Activated CD8-positive, alpha-beta T cell treated with anti-CD3 and anti-CD28 coated beads for 36 hours (primary cell): ENCODE results near the gene C6orf132. TPM values are rescaled to one million over a fixed set of nuclear protein-coding genes. Genes with fewer than 3 reads are reported as not detected.

Source experiments
- ATAC-seq: fragments of 200-7000 bp; cut with Tn5 transposase; one replicate; pipeline ENCODE4 v1.10.0; 2021; ENCODE audit warnings: mild to moderate bottlenecking, moderate library complexity
- CTCF ChIA-PET: fragments of 350-600 bp; sonication (Branson Sonifier 250); formaldehyde crosslinking; loops from one replicate; lab custom pipeline; 2021; ENCODE audit warnings: antibody characterized with exemption; lab: Charles Lee
- POLR2A ChIA-PET: fragments of 350-600 bp; sonication (Branson Sonifier 250); formaldehyde crosslinking; loops from one replicate; lab custom pipeline; 2021; ENCODE audit warnings: antibody characterized with exemption; lab: Charles Lee
- DNase-seq: peaks from one replicate; pipeline ENCODE4 v3.0.0-alpha.2; 2020
- H3K27ac Mint-ChIP-seq: one replicate; pipeline ENCODE4 v1.8.0; 2021; ENCODE audit warnings: mild to moderate bottlenecking, mixed read lengths
- H3K27me3 Mint-ChIP-seq: one replicate; pipeline ENCODE4 v1.8.0; 2021; ENCODE audit warnings: mixed read lengths
- H3K36me3 Mint-ChIP-seq: one replicate; pipeline ENCODE4 v1.8.0; 2021; ENCODE audit warnings: low read depth, mixed read lengths
- H3K4me1 Mint-ChIP-seq: one replicate; pipeline ENCODE4 v1.8.0; 2021; ENCODE audit warnings: low read depth, mixed read lengths
- H3K4me3 Mint-ChIP-seq: one replicate; pipeline ENCODE4 v1.8.0; 2021; ENCODE audit warnings: mild to moderate bottlenecking, moderate library complexity, mixed read lengths
- H3K9me3 Mint-ChIP-seq: one replicate; pipeline ENCODE4 v1.8.0; 2021; ENCODE audit warnings: mixed read lengths
- intact Hi-C: fragments of 100-400 bp; cut with micrococcal nuclease; formaldehyde crosslinking; loops from one replicate; pipeline ENCODE4 v1.10.0; 2022
- total RNA-seq, 2 experiments: library from RNA; stranded (reverse); gene quantifications; one replicate each; pipeline ENCODE4 v1.2.3, GENCODE V29; 2021
- TF ChIP-seq, protein P1 (sequence below): fragments of 200-600 bp; IDR thresholded peaks from one replicate; pipeline ENCODE4 v1.8.0; 2022; ENCODE audit warnings: antibody characterized with exemption, mild to moderate bottlenecking

Gene C6orf132
- total RNA-seq, 2 experiments from 2014 or later: 0.13 to 0.18 TPM

DNA sequence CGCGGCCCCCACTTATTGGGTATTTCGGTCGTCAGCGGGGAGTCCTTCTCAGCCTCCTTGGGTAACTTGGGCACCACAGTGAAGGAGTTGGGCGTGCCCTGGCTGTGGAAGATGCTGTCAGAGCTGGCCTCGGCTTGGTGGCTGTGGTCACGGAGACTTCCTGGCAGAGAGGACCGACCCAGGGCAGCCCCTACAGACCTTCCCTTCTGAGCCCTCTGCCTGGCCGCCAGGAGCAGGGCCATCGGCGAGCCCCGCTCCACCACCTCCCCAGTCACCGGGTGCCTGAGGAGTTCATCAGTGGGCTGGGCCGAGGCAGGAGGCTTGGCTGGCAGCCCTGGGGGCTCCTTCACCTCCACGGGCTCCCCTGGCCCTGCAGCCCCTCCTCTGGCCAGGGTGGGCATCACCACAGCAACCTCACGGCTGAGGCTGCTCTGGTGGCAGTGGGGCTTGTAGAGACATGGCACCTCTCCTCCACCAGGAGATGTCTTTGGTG, 37.2 kb downstream of the C6orf132 start:
- Mint-ChIP-seq H3K27me3 (no peaks in the 10 kb centered on the region), H3K4me3 (peak overlapping the region; percentile 71), H3K36me3 (no peaks in the 10 kb centered on the region), H3K9me3 (no peaks in the 10 kb centered on the region), H3K27ac (no peak overlapping the region), H3K4me1 (peaks cover 19% of the 10 kb centered on the region)
- TF ChIP-seq, protein P1, sequence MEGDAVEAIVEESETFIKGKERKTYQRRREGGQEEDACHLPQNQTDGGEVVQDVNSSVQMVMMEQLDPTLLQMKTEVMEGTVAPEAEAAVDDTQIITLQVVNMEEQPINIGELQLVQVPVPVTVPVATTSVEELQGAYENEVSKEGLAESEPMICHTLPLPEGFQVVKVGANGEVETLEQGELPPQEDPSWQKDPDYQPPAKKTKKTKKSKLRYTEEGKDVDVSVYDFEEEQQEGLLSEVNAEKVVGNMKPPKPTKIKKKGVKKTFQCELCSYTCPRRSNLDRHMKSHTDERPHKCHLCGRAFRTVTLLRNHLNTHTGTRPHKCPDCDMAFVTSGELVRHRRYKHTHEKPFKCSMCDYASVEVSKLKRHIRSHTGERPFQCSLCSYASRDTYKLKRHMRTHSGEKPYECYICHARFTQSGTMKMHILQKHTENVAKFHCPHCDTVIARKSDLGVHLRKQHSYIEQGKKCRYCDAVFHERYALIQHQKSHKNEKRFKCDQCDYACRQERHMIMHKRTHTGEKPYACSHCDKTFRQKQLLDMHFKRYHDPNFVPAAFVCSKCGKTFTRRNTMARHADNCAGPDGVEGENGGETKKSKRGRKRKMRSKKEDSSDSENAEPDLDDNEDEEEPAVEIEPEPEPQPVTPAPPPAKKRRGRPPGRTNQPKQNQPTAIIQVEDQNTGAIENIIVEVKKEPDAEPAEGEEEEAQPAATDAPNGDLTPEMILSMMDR: no peak
- DNase-seq: no peak
- ChIA-PET POLR2A (interaction anchor here (0.6 to 2.1 kb wide), 9 partner anchors 9 to 318 kb away, joined by 3 to 6 read pairs (median 3); partner anchors contain the start of genes TAF8 and TOMM6), CTCF (interaction anchor here (0.6 to 3.3 kb wide), 52 partner anchors 8 to 883 kb away, joined by 3 to 50 read pairs (median 7); partner anchors contain the start of genes BYSL, MED20, TAF8 and TOMM6)
- ATAC-seq: no peak
- intact Hi-C loops: no loop called here

DNA sequence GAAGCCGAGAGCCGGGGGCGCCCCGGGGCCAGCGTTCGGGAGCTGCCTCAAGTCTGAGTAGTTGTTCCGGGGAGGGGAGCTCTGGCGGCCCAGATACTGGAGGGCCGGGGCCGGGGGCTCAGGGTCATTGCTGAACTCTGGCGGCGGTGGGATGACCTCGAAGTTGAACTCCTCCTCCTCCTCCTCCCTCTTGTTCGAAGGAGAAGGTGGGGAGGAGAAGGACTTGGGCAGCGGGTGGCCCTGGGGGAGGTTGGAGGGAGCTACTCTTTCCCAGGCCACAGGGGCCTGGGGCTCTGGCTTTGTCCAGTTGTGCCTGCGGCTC, 37.7 kb downstream of the C6orf132 start:
- no peak for DNase-seq
- POLR2A ChIA-PET: interaction anchor here (0.5 to 2.1 kb wide), 11 partner anchors 9 to 371 kb away, joined by 3 to 6 read pairs (median 3); partner anchors contain the start of genes TAF8 and TOMM6
- Mint-ChIP-seq H3K9me3 (no peaks in the 10 kb centered on the region), H3K27ac (peak overlapping the region; percentile 55), H3K36me3 (no peaks in the 10 kb centered on the region), H3K27me3 (no peaks in the 10 kb centered on the region), H3K4me3 (peak overlapping the region; percentile 71), H3K4me1 (peaks cover 23% of the 10 kb centered on the region)
- CTCF ChIA-PET: interaction anchor here (0.6 to 3.3 kb wide), 68 partner anchors 8 to 883 kb away, joined by 3 to 50 read pairs (median 5); partner anchors contain the start of genes BYSL, C6orf132, MED20 and TAF8
- intact Hi-C loops: loop anchor here (5.0 kb wide), 1 partner anchor 37 kb away; no protein-coding TSS in a partner anchor
- ATAC-seq: no peak
- TF ChIP-seq, protein P1: no peak

DNA sequence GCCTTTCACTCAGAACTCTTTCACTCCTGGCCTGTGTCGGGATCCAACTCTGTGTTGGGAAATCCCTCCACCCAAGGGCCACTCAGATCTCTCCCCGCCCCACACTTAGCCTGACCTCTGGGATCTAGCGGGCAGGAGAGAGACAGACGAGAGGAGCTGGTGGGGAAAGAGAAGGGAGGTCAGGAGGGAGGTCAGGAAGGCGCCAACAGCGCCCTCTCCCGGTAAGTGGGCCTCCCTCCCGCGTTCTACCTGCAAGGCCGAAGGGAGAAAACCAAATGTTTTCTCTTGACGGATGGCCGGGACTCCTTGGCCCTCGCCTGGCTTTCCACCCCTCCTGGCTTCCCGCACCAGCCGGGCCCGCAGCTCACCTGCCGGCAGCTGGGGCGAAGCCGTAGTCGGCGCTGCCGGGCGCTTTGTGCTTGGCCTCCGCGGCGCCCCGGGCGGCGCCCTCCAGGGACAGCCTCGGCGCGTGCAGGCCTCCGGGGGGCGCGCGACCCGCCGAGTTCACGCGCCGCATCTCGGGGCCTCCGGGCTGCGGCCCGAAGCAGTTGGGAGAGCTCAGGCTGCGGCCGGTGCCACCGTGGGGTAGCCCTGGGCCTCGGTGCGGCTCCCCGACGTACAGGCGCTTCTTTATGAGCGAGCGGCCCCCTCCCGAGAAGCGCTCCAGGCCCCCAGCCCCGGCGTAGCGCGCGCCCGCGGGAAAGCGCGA, 38.2 kb downstream of the C6orf132 start:
- peak overlapping the region; percentile 78 for H3K27ac Mint-ChIP-seq
- ChIA-PET CTCF (interaction anchor here (0.6 to 3.3 kb wide), 77 partner anchors 8 to 884 kb away, joined by 3 to 50 read pairs (median 4); partner anchors contain the start of genes BYSL, C6orf132, MED20 and TAF8), POLR2A (interaction anchor here (0.5 to 2.1 kb wide), 12 partner anchors 8 to 370 kb away, joined by 3 to 6 read pairs (median 3); partner anchors contain the start of genes TAF8 and TOMM6)
- H3K4me3 Mint-ChIP-seq: peak overlapping the region; percentile 71
- intact Hi-C loops: loop anchor here (5.0 kb wide), 1 partner anchor 37 kb away; no protein-coding TSS in a partner anchor
- peaks cover 26% of the 10 kb centered on the region for H3K4me1 Mint-ChIP-seq
- H3K36me3 Mint-ChIP-seq: no peaks in the 10 kb centered on the region
- no peaks in the 10 kb centered on the region for H3K27me3 Mint-ChIP-seq
- DNase-seq (peak; percentile 86), ATAC-seq (peak; percentile 76)
- H3K9me3 Mint-ChIP-seq: no peaks in the 10 kb centered on the region
- TF ChIP-seq, protein P1: peak; percentile 99

DNA sequence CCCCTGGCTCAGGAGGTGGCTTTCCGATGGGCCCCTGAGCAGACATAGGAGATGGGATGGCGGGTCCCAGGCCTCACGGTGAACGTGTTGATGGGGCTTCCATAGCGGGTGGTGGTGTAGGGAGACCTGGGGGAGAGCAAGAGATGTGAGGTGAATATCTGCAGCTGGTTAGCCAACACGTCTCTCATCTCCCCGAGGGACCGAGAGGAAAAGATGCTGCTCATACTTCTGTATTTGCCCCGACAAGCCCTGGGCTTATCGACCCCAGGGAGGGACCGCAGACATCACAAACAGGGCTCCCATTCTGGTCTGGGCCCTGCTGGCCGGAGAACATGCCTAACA, 38.7 kb downstream of the C6orf132 start:
- H3K36me3 Mint-ChIP-seq: no peaks in the 10 kb centered on the region
- POLR2A ChIA-PET: interaction anchor here (1.5 to 2.1 kb wide), 3 partner anchors 10 to 317 kb away, joined by 4 to 6 read pairs (median 5); partner anchors contain the start of gene TOMM6
- TF ChIP-seq, protein P1: no peak
- no peaks in the 10 kb centered on the region for H3K9me3 Mint-ChIP-seq
- intact Hi-C loops: loop anchor here (5.0 kb wide), 1 partner anchor 36 kb away; no protein-coding TSS in a partner anchor
- H3K4me1 Mint-ChIP-seq: peaks cover 26% of the 10 kb centered on the region
- peak overlapping the region; percentile 71 for H3K4me3 Mint-ChIP-seq
- CTCF ChIA-PET: interaction anchor here (0.6 to 3.3 kb wide), 53 partner anchors 8 to 448 kb away, joined by 3 to 50 read pairs (median 7); partner anchors contain the start of genes C6orf132, TAF8 and TOMM6
- DNase-seq: no peak
- ATAC-seq: peak; percentile 6
- no peaks in the 10 kb centered on the region for H3K27me3 Mint-ChIP-seq
- H3K27ac Mint-ChIP-seq: peak overlapping the region; percentile 78
